Endodermal cell (in vitro differentiated cells): ENCODE data around the gene ZNF853. TPM values are rescaled to one million over a fixed set of nuclear protein-coding genes. Genes with fewer than 3 reads are reported as not detected.

Experiments used
- DNase-seq: peaks from one replicate; pipeline ENCODE4 v3.0.0-alpha.2; 2017
- H3K27ac ChIP-seq: 2 replicates; pipeline ENCODE4 v1.5.1; 2013; ENCODE audit warnings: mild to moderate bottlenecking, low read depth, low read length, moderate library complexity
- H3K27me3 ChIP-seq: 2 replicates; pipeline ENCODE4 v1.6.1; 2013; ENCODE audit warnings: mild to moderate bottlenecking, low read length, moderate library complexity; ENCODE audit not compliant: insufficient read depth, control insufficient read depth, poor library complexity, severe bottlenecking
- H3K36me3 ChIP-seq: 2 replicates; pipeline ENCODE4 v1.7.0; 2013; ENCODE audit warnings: mild to moderate bottlenecking, low read length, moderate library complexity; ENCODE audit not compliant: control insufficient read depth, insufficient read depth
- H3K4me1 ChIP-seq: one replicate; pipeline ENCODE4 v1.7.0; 2013; ENCODE audit warnings: low read length; ENCODE audit not compliant: control insufficient read depth, insufficient read depth
- H3K4me3 ChIP-seq: 2 replicates; pipeline ENCODE4 v1.5.1; 2013; ENCODE audit warnings: mild to moderate bottlenecking, low read length, moderate library complexity
- H3K9ac ChIP-seq: 2 replicates; pipeline ENCODE4 v1.6.1; 2013; ENCODE audit warnings: mild to moderate bottlenecking, low read length, moderate library complexity; ENCODE audit not compliant: poor library complexity, severe bottlenecking; ENCODE audit errors: extremely low read depth
- H3K9me3 ChIP-seq: 2 replicates; pipeline ENCODE4 v1.6.1; 2013; ENCODE audit warnings: mild to moderate bottlenecking, low read length, moderate library complexity; ENCODE audit not compliant: control insufficient read depth
- H3K27ac Mint-ChIP-seq: 2 replicates; pipeline ENCODE4 v1.8.0; 2020; ENCODE audit warnings: mixed read lengths
- H3K27me3 Mint-ChIP-seq: 2 replicates; pipeline ENCODE4 v1.8.0; 2021; ENCODE audit warnings: mild to moderate bottlenecking, mixed read lengths; ENCODE audit not compliant: insufficient read depth
- H3K36me3 Mint-ChIP-seq: 2 replicates; pipeline ENCODE4 v1.8.0; 2020; ENCODE audit warnings: low read depth, mixed read lengths
- H3K4me1 Mint-ChIP-seq: 2 replicates; pipeline ENCODE4 v1.8.0; 2020; ENCODE audit warnings: mixed read lengths
- H3K4me3 Mint-ChIP-seq: 2 replicates; pipeline ENCODE4 v1.8.0; 2020; ENCODE audit warnings: mild to moderate bottlenecking, moderate library complexity, mixed read lengths
- H3K9me3 Mint-ChIP-seq: 2 replicates; pipeline ENCODE4 v1.8.0; 2020; ENCODE audit warnings: mild to moderate bottlenecking, mixed read lengths
- CTCF ChIP-seq: fragments of 200-600 bp; sonication (generic); conservative IDR thresholded peaks from 2 replicates; pipeline ENCODE4 v1.5.0; 2021; ENCODE audit warnings: antibody characterized with exemption, mild to moderate bottlenecking
- WGBS, 2 experiments: methylation state at CpG; one replicate each; pipeline versions ENCODE4 v1.1.5 to v1.1.7; 2013; ENCODE audit warnings: missing lambda C conversion rate in 2 of 2, mixed read lengths in 1 of 2; ENCODE audit not compliant: insufficient coverage in 1 of 2, insufficient read length in 1 of 2; 5-methylcytosine and 5-hydroxymethylcytosine counted together
- total RNA-seq, 2 donors: library from RNA; stranded (reverse); fragmentation: NEBNext Ultra II Directional in 1 of 2; extraction: Animal tissue kit (Norgen Biotek cat#: 25700) in 1 of 2; gene quantifications; 2 replicates in 1 of 2; 3 replicates in 1 of 2; pipeline ENCODE4 v1.2.1, GENCODE V29; 2021

ZNF853 gene
- total RNA-seq, 2 donors from 2014 or later, result 14.2 to 17.2 TPM

GRCh38 chr7:6571160-6571779, 44.1 kb upstream of the ZNF853 start:
- peaks cover 6% of the 10 kb centered on the region for H3K27me3 Mint-ChIP-seq
- Histone ChIP-seq H3K9me3 (no peaks in the 10 kb centered on the region), H3K36me3 (no peaks in the 10 kb centered on the region), H3K4me3 (no peak overlapping the region), H3K27ac (no peak overlapping the region), H3K9ac (no peak overlapping the region), H3K4me1 (no peaks in the 10 kb centered on the region), H3K27me3 (no peaks in the 10 kb centered on the region)
- H3K27ac Mint-ChIP-seq, result no peak overlapping the region
- no peak for DNase-seq
- H3K4me3 Mint-ChIP-seq, result no peak overlapping the region
- peaks cover 7% of the 10 kb centered on the region for H3K9me3 Mint-ChIP-seq
- TF ChIP-seq CTCF, result no peak
- H3K4me1 Mint-ChIP-seq, result no peaks in the 10 kb centered on the region
- WGBS, 2 experiments, result 88 to 90% methylated on average over 5 to 7 of the region's 7 CpGs
- H3K36me3 Mint-ChIP-seq, result no peaks in the 10 kb centered on the region

- Mint-ChIP-seq H3K4me3 (no peak overlapping the region), H3K36me3 (peaks cover 9% of the 10 kb centered on the region)
- 89 to 91% methylated on average over 7 to 9 of the region's 9 CpGs for WGBS, 2 experiments
Observed at GRCh38 chr7:6575281-6576023, 40.0 kb upstream of the ZNF853 start.

More at GRCh38 chr7:6575281-6576023, 40.0 kb upstream of the ZNF853 start:
- H3K27ac Mint-ChIP-seq, result no peak overlapping the region
- Histone ChIP-seq H3K9me3 (no peaks in the 10 kb centered on the region), H3K27me3 (no peaks in the 10 kb centered on the region), H3K9ac (no peak overlapping the region), H3K4me3 (no peak overlapping the region), H3K4me1 (no peaks in the 10 kb centered on the region), H3K36me3 (peaks cover 1% of the 10 kb centered on the region), H3K27ac (no peak overlapping the region)
- H3K27me3 Mint-ChIP-seq, result peaks cover 6% of the 10 kb centered on the region
- peaks cover 6% of the 10 kb centered on the region for H3K4me1 Mint-ChIP-seq
- no peak for DNase-seq
- no peaks in the 10 kb centered on the region for H3K9me3 Mint-ChIP-seq
- no peak for TF ChIP-seq CTCF
